VCaP (cell line): ENCODE measurements around the gene TPM1.

Experiments used
- H3K27ac ChIP-seq: fragments of 450-650 bp; 2 replicates; pipeline ENCODE4 v1.5.1; 2017
- CTCF ChIP-seq: fragments of 450-650 bp; conservative IDR thresholded peaks from 2 replicates; pipeline ENCODE4 v1.5.1; 2017; ENCODE audit warnings: mild to moderate bottlenecking, moderate library complexity

TPM1 gene

GRCh38 chr15:62999178-62999577 is 43.4 kb upstream of the TPM1 start:
- no peak overlapping the region for H3K27ac ChIP-seq
- TF ChIP-seq CTCF, result no peak

GRCh38 chr15:62999923-63000561 is 42.5 kb upstream of the TPM1 start:
- H3K27ac ChIP-seq, result no peak overlapping the region
- TF ChIP-seq CTCF, result no peak

- H3K27ac ChIP-seq, result no peak overlapping the region
Observed at GRCh38 chr15:63000706-63001105, 41.8 kb upstream of the TPM1 start.

GRCh38 chr15:63004211-63004610 is 38.3 kb upstream of the TPM1 start:
- H3K27ac ChIP-seq, result no peak overlapping the region
- no peak for TF ChIP-seq CTCF

More at GRCh38 chr15:63000706-63001105, 41.8 kb upstream of the TPM1 start:
- TF ChIP-seq CTCF, result no peak

- TF ChIP-seq CTCF, result no peak
- no peak overlapping the region for H3K27ac ChIP-seq
Observed at GRCh38 chr15:63006032-63006878, 36.3 kb upstream of the TPM1 start.

GRCh38 chr15:63008333-63009049 is 34.1 kb upstream of the TPM1 start:
- no peak overlapping the region for H3K27ac ChIP-seq
- TF ChIP-seq CTCF, result no peak

GRCh38 chr15:63010386-63010785 is 32.2 kb upstream of the TPM1 start:
- no peak overlapping the region for H3K27ac ChIP-seq
- no peak for TF ChIP-seq CTCF
